Upper lobe of right lung (tissue), 1 donor: ENCODE measurements around the gene CNTNAP5. TPM values are rescaled to one million over a fixed set of nuclear protein-coding genes. Genes with fewer than 3 reads are reported as not detected.

Experiments
- ATAC-seq: fragments of 200-7000 bp; cut with Tn5 transposase; one replicate; pipeline ENCODE4 v1.9.1; 2020; ENCODE audit warnings: mild to moderate bottlenecking, moderate library complexity
- DNase-seq: peaks from one replicate; pipeline ENCODE4 v3.0.0-alpha.2; 2020
- H3K27ac ChIP-seq: fragments of 200-600 bp; one replicate; pipeline ENCODE4 v1.8.0; 2022
- H3K27me3 ChIP-seq: fragments of 200-600 bp; one replicate; pipeline ENCODE4 v1.8.0; 2022; ENCODE audit warnings: mild to moderate bottlenecking
- H3K36me3 ChIP-seq: fragments of 200-600 bp; one replicate; pipeline ENCODE4 v1.8.0; 2022
- H3K4me1 ChIP-seq: fragments of 200-600 bp; one replicate; pipeline ENCODE4 v1.8.0; 2022
- H3K4me3 ChIP-seq: fragments of 200-600 bp; one replicate; pipeline ENCODE4 v1.8.0; 2022; ENCODE audit warnings: mild to moderate bottlenecking
- H3K9me3 ChIP-seq: fragments of 200-600 bp; one replicate; pipeline ENCODE4 v1.8.0; 2022
- CTCF ChIP-seq: fragments of 200-600 bp; IDR thresholded peaks from one replicate; pipeline ENCODE4 v1.8.0; 2022; ENCODE audit warnings: antibody characterized with exemption
- intact Hi-C: fragments of 100-400 bp; cut with DNase I; formaldehyde crosslinking; loops from one replicate; pipeline ENCODE4 v1.11.0; 2022
- total RNA-seq: library from RNA; stranded (reverse); fragmentation: NEBNext Ultra II Directional; extraction: Animal tissue kit (Norgen Biotek cat#: 25700); gene quantifications from one replicate; pipeline ENCODE4 v1.2.1, GENCODE V29; 2021
- donor health status: DM: no; HTN: yes; CAD: no; lungs with severe emphysema.

Gene CNTNAP5
- total RNA-seq, 1 donor from 2014 or later, result not detected

DNA sequence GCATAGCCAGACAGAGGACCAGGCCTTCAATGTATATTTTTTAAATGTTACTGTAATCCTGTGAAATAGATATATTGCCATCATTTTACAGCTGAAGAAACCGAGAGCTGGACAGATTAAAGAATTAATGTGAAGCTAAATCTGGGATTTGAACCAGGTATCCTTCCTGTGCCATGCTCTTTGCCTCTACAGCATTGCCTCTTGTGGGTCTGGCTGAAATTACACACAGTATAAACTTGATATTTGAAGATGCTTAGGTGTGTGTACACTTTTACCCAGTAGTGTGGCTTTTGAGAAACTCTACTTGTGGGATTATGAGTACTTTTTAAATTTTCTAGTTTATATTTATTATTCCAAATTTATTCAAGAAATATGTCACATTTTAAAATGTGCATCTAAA lies 264.5 kb downstream of the CNTNAP5 start:
- TF ChIP-seq CTCF, result no peak
- no peak overlapping the region for H3K27ac ChIP-seq
- ATAC-seq (no peak), DNase-seq (no peak)
- intact Hi-C loops, result no loop called here
- H3K27me3 ChIP-seq, result no peaks in the 10 kb centered on the region
- no peaks in the 10 kb centered on the region for H3K4me1 ChIP-seq
- no peaks in the 10 kb centered on the region for H3K36me3 ChIP-seq
- H3K9me3 ChIP-seq, result no peaks in the 10 kb centered on the region
- no peak overlapping the region for H3K4me3 ChIP-seq

DNA sequence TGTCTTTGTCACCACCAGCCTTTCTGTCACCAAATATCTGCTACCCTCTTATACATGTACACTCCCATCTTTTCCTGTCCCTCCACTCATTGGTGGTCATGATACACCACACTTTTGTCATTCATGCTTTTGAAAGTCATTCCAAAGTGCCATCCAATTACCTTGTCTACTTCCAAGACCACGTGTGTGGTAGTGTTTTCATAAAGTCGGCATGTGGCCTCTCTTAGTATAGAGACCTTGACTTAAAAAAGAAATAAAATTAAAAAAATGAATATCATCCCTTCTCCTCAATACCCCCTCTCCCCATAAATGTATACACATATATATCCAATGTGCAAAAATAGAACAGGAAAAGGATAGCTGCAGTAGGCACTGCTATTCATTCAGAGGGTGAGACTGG lies 271.4 kb downstream of the CNTNAP5 start:
- Histone ChIP-seq H3K4me1 (no peaks in the 10 kb centered on the region), H3K36me3 (no peaks in the 10 kb centered on the region), H3K27ac (no peak overlapping the region), H3K4me3 (no peak overlapping the region), H3K27me3 (no peaks in the 10 kb centered on the region), H3K9me3 (no peaks in the 10 kb centered on the region)
- ATAC-seq (no peak), DNase-seq (no peak)
- intact Hi-C loops, result no loop called here
- no peak for TF ChIP-seq CTCF

DNA sequence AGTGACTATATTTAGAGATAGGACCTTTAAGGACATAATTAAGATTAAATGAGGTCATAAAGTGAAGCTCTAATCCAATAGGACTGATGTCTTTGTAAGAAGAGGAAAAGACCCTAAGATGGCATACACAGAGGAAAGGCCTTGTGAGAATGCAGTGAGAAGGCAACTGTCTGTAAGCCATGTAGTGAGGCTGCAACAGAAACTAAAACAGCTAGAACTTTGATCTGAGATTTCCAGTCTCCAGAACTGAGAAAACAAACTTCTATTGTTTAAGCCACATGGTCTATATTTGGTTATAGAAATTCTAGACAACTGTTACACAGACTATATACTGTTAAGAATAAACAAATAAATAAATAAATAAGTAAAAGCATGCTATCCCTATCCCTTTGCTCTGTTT lies 276.8 kb downstream of the CNTNAP5 start:
- Histone ChIP-seq H3K27ac (no peak overlapping the region), H3K27me3 (no peaks in the 10 kb centered on the region), H3K4me1 (no peaks in the 10 kb centered on the region), H3K9me3 (no peaks in the 10 kb centered on the region), H3K4me3 (no peak overlapping the region), H3K36me3 (no peaks in the 10 kb centered on the region)
- ATAC-seq, result no peak
- TF ChIP-seq CTCF, result no peak
- intact Hi-C loops, result no loop called here
- DNase-seq, result no peak

GRCh38 chr2:124308319-124309062 lies 283.4 kb downstream of the CNTNAP5 start:
- TF ChIP-seq CTCF, result no peak
- Histone ChIP-seq H3K36me3 (no peaks in the 10 kb centered on the region), H3K4me1 (no peaks in the 10 kb centered on the region), H3K27me3 (no peaks in the 10 kb centered on the region), H3K9me3 (no peaks in the 10 kb centered on the region), H3K27ac (no peak overlapping the region), H3K4me3 (no peak overlapping the region)
- no peak for ATAC-seq
- no peak for DNase-seq
- intact Hi-C loops, result no loop called here

- intact Hi-C loops, result no loop called here
- Histone ChIP-seq H3K27me3 (no peaks in the 10 kb centered on the region), H3K4me1 (no peaks in the 10 kb centered on the region), H3K9me3 (no peaks in the 10 kb centered on the region), H3K4me3 (no peak overlapping the region), H3K36me3 (no peaks in the 10 kb centered on the region), H3K27ac (no peak overlapping the region)
- TF ChIP-seq CTCF, result no peak
- DNase-seq, result no peak
- no peak for ATAC-seq
Measured at GRCh38 chr2:124309563-124310138, 284.6 kb downstream of the CNTNAP5 start.
